Measurements from ENCODE around the gene ACSS3.

DNA sequence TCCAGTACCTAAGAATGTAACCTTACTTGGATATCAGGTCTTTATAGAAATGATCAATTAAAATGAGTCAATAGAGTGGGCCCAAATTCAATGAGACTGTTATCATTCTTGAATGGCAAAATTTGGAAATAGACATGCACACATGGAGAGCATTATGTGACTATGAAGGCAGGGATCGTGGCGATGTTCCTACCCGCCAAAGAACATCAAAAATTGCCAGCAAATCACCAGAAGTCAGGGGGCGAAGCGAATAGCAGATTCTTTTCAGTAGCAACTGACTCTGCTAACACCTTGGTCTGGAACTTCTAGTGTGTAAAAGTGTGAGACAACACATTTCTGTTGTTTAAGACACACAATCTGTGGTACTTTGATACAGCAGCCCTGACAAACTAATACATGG is 192.5 kb downstream of the ACSS3 start:
- TF ChIP-seq CTCF (IDR thresholded peaks at IDR 0.05; ENCODE audit: insufficient read depth, low read length, poor library complexity, severe bottlenecking) (no peak), EZH2phosphoT487 (conservative IDR thresholded peaks at IDR 0.05; ENCODE audit: low read length) (no peak)

All from SU-DHL-6 (cell line).